A549 (cell line): ENCODE data around the gene C2CD4C. TPM values are rescaled to one million over a fixed set of nuclear protein-coding genes. Genes with fewer than 3 reads are reported as not detected.

Experiments
- ATAC-seq, 2 experiments: fragments of 200-7000 bp in 1 of 2; fragments of >200 bp in 1 of 2; cut with Nextera tagmentation in 1 of 2; cut with Tn5 transposase in 1 of 2; 3 replicates each; pipeline versions ENCODE4 v1.8.0 to v1.9.1; 2018 to 2020; ENCODE audit warnings: mild to moderate bottlenecking in 1 of 2, moderate library complexity in 1 of 2
- CTCF ChIA-PET: fragments of 300-600 bp; sonication (Branson Sonifier 250); formaldehyde crosslinking; extraction: SDS; loops from one replicate; lab custom pipeline; 2021; ENCODE audit warnings: antibody characterized with exemption, inconsistent platforms; lab: Yijun Ruan, JAX
- POLR2A ChIA-PET: fragments of 350-600 bp; formaldehyde crosslinking; extraction: SDS; loops from one replicate; lab custom pipeline; 2021; ENCODE audit warnings: antibody characterized with exemption, inconsistent platforms; lab: Yijun Ruan, JAX
- DNase-seq, 2 experiments: peaks; one replicate each; pipeline versions ENCODE4 v3.0.0 to v3.0.0-alpha.2; 2011 to 2016; ENCODE audit warnings: low read depth in 1 of 2, low spot score in 1 of 2
- FAIRE-seq: peaks from 2 replicates; lab custom pipeline; 2011; peaks lifted over from hg19 to GRCh38; lab: Jason Lieb, UNC
- H3K27ac ChIP-seq, 2 experiments: fragments of >200 bp; sonication (Bioruptor Twin); formaldehyde crosslinking; 3 replicates each; pipeline ENCODE4 v1.5.1; 2016 to 2017
- H3K4me1 ChIP-seq: fragments of >200 bp; sonication (Bioruptor Twin); formaldehyde crosslinking; 3 replicates; pipeline ENCODE4 v1.6.1; 2016
- H3K4me2 ChIP-seq: fragments of >200 bp; sonication (Bioruptor Twin); formaldehyde crosslinking; 3 replicates; pipeline ENCODE4 v1.6.1; 2016
- H3K4me3 ChIP-seq: fragments of >200 bp; sonication (Bioruptor Twin); formaldehyde crosslinking; 3 replicates; pipeline ENCODE4 v1.5.1; 2016
- H3K9me3 ChIP-seq: fragments of >200 bp; sonication (Bioruptor Twin); formaldehyde crosslinking; 3 replicates; pipeline ENCODE4 v1.6.1; 2016
- ATOH8 ChIP-seq: fragments of 250-450 bp; sonication (Bioruptor Pico); IDR thresholded peaks from 2 replicates; pipeline ENCODE4 v1.5.0; 2020; ENCODE audit warnings: low read depth, mild to moderate bottlenecking, moderate library complexity
- CBX8 ChIP-seq: fragments of 200-600 bp; sonication (generic); IDR thresholded peaks from 2 replicates; pipeline ENCODE4 v1.6.1; 2016
- CEBPB ChIP-seq, 2 experiments: fragments of >200 bp in 1 of 2; sonication (Bioruptor Twin) in 1 of 2; formaldehyde crosslinking in 1 of 2; IDR thresholded peaks; 2 replicates each; pipeline ENCODE4 v1.6.1; 2012 to 2016
- CHD2 ChIP-seq: fragments of 150-350 bp; IDR thresholded peaks from 2 replicates; pipeline ENCODE4 v1.6.1; 2014; ENCODE audit warnings: low read length; ENCODE audit not compliant: partially characterized antibody
- CHD4 ChIP-seq: fragments of 200-600 bp; sonication (generic); IDR thresholded peaks from 2 replicates; pipeline ENCODE4 v1.6.1; 2016; ENCODE audit warnings: antibody characterized with exemption, mild to moderate bottlenecking, borderline replicate concordance
- E2F6 ChIP-seq: IDR thresholded peaks from 2 replicates; pipeline ENCODE4 v1.6.1; 2012; ENCODE audit warnings: low read depth, borderline replicate concordance
- EHF ChIP-seq: fragments of 250-450 bp; sonication (Bioruptor Pico); IDR thresholded peaks from 2 replicates; pipeline ENCODE4 v1.5.0; 2020; ENCODE audit warnings: mild to moderate bottlenecking
- EP300 ChIP-seq, 2 experiments: fragments of >200 bp; sonication (Bioruptor Twin); formaldehyde crosslinking; IDR thresholded peaks; 2 replicates in 1 of 2; 3 replicates in 1 of 2; pipeline ENCODE4 v1.6.1; 2016 to 2017
- HDAC2 ChIP-seq: fragments of 200-600 bp; sonication (generic); IDR thresholded peaks from 2 replicates; pipeline ENCODE4 v1.6.1; 2016
- HOXA7 ChIP-seq: fragments of 250-450 bp; sonication (Bioruptor Pico); IDR thresholded peaks from 2 replicates; pipeline ENCODE4 v1.5.0; 2020; ENCODE audit warnings: mild to moderate bottlenecking, moderate library complexity
- HOXB5 ChIP-seq: fragments of 250-450 bp; sonication (Bioruptor Pico); IDR thresholded peaks from 2 replicates; pipeline ENCODE4 v1.5.0; 2020; ENCODE audit warnings: mild to moderate bottlenecking, moderate library complexity
- KDM5A ChIP-seq: fragments of 200-600 bp; sonication (generic); IDR thresholded peaks from 2 replicates; pipeline ENCODE4 v1.6.1; 2016; ENCODE audit warnings: antibody characterized with exemption, mild to moderate bottlenecking
- MAFK ChIP-seq: fragments of 450-650 bp; IDR thresholded peaks from 2 replicates; pipeline ENCODE4 v1.6.1; 2014; ENCODE audit not compliant: partially characterized antibody
- MYC ChIP-seq: IDR thresholded peaks from 2 replicates; pipeline ENCODE4 v1.6.1; 2012; ENCODE audit warnings: mild to moderate bottlenecking, inconsistent platforms, low read length, improper control_type of control experiment, borderline replicate concordance
- NFE2L2 ChIP-seq: fragments of 150-350 bp; conservative IDR thresholded peaks from 2 replicates; pipeline ENCODE4 v1.6.1; 2014; ENCODE audit warnings: low read length
- NPAS2 ChIP-seq: fragments of 250-450 bp; sonication (Bioruptor Pico); IDR thresholded peaks from 2 replicates; pipeline ENCODE4 v1.8.0; 2022; ENCODE audit warnings: mild to moderate bottlenecking, moderate library complexity, borderline replicate concordance
- PHF8 ChIP-seq: fragments of 200-600 bp; sonication (generic); IDR thresholded peaks from 2 replicates; pipeline ENCODE4 v1.6.1; 2016; ENCODE audit warnings: low read depth, mild to moderate bottlenecking, antibody characterized with exemption, moderate library complexity, borderline replicate concordance
- POLR2A ChIP-seq: IDR thresholded peaks from 2 replicates; pipeline ENCODE4 v1.6.1; 2012; ENCODE audit warnings: mild to moderate bottlenecking, low read length
- RARB ChIP-seq: fragments of 250-450 bp; sonication (Bioruptor Pico); IDR thresholded peaks from 2 replicates; pipeline ENCODE4 v1.8.0; 2021; ENCODE audit warnings: mild to moderate bottlenecking, moderate library complexity
- RFX5 ChIP-seq: fragments of 450-650 bp; IDR thresholded peaks from 2 replicates; pipeline ENCODE4 v1.7.1; 2014; ENCODE audit warnings: antibody characterized with exemption, mild to moderate bottlenecking, moderate library complexity
- SREBF2 ChIP-seq: fragments of 450-650 bp; IDR thresholded peaks from 2 replicates; pipeline ENCODE4 v1.6.1; 2014; ENCODE audit warnings: mild to moderate bottlenecking, moderate library complexity
- TP53 ChIP-seq: fragments of 250-450 bp; sonication (Bioruptor Pico); IDR thresholded peaks from 2 replicates; pipeline ENCODE4 v1.5.0; 2021; ENCODE audit warnings: mild to moderate bottlenecking, moderate library complexity
- USF2 ChIP-seq: fragments of 450-650 bp; IDR thresholded peaks from 2 replicates; pipeline ENCODE4 v1.6.1; 2014; ENCODE audit warnings: antibody characterized with exemption
- ZFP36 ChIP-seq: fragments of 450-650 bp; IDR thresholded peaks from 2 replicates; pipeline ENCODE4 v1.6.1; 2014; ENCODE audit warnings: borderline replicate concordance; ENCODE audit not compliant: partially characterized antibody
- WGBS: methylation state at CpG from one replicate; pipeline ENCODE4 v1.1.6; 2017; ENCODE audit errors: missing lambda C conversion rate; 5-methylcytosine and 5-hydroxymethylcytosine counted together
- polyA plus RNA-seq, 4 experiments: library from polyadenylated mRNA; depleted of rRNA in 3 of 4; stranded (reverse); fragments of >200 nt; fragmentation: RNase III in 1 of 4; extraction: RNeasy Plus Mini Kit Qiagen cat#74134 plus additional on column Dnase treatment in 1 of 4; gene quantifications; 2 replicates in 3 of 4; 3 replicates in 1 of 4; pipeline ENCODE4 v1.2.3, GENCODE V29; 2011 to 2017
- TF ChIP-seq, protein P1 (sequence below): fragments of 150-350 bp; IDR thresholded peaks from 2 replicates; pipeline ENCODE4 v1.6.1; 2014; ENCODE audit warnings: low read depth, mild to moderate bottlenecking, low read length
- TF ChIP-seq, protein P2 (sequence below): fragments of >200 bp; sonication (Bioruptor Twin); formaldehyde crosslinking; IDR thresholded peaks from 2 replicates; pipeline ENCODE4 v1.6.1; 2016

C2CD4C gene
- polyA plus RNA-seq, 2 of the 4 experiments (the other 2 are of a cell fraction) = 0.21 to 0.71 TPM

DNA sequence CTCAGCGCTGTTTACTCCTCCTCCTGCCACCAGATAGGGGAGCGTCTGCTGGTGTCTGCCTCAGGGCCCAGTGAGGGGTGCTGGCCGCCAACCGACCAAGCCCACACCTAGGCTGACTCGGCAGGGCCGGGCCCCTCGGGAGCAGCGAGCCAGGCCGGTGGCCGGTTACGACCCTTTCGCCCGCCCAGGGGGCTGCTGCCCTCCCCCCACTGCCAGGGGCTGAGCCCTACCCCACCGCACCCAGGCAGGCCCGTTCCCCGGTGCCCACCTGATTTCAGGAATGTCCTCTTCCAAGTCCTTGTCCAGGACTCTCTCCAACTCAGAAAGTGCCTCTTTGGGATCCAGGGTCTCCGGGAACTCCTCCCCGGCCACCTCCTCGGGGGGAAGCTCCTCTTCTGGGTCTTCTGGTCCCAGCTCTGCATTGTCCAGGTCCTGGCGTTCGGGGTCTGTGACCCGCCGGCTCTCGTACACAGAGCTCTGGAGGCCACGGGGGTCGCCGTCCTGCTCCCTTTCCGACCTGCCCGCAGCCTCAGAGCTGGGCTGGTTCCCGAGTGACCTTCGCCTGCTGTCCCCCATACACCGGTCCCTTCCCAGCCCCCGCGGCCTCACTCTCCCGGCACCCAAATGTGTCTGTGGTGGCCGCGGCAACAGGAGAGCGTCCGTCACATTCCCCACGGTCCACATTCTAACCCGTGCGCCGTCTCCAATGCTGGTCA, 33.4 kb downstream of the C2CD4C start:
- H3K4me1 ChIP-seq = 0 out of 3 replicates have a peak, but pooled peaks cover 3% of the 10 kb centered on the region
- no peaks in the 10 kb centered on the region for H3K9me3 ChIP-seq
- DNase-seq = no peak
- CTCF ChIA-PET = no interaction called here
- H3K4me3 ChIP-seq = no peak overlapping the region
- H3K27ac ChIP-seq = no peak overlapping the region
- 90% methylated on average over 31 of the region's 43 CpGs for WGBS
- ATAC-seq = no peak
- no peak overlapping the region for H3K4me2 ChIP-seq
- TF ChIP-seq SREBF2 (no peak), E2F6 (no peak), KDM5A (no peak), NFE2L2 (no peak), ZFP36 (no peak), NPAS2 (CRISPR knock-in tag) (no peak), CHD2 (no peak), USF2 (no peak), POLR2A (no peak), ATOH8 (CRISPR knock-in tag) (no peak), RARB (CRISPR knock-in tag) (no peak), PHF8 (no peak), CHD4 (no peak), EP300 (IDR thresholded peaks at IDR 0.05) (no peak), TP53 (CRISPR knock-in tag) (no peak), MAFK (no peak), EHF (CRISPR knock-in tag) (no peak)
- TF ChIP-seq, protein P1, sequence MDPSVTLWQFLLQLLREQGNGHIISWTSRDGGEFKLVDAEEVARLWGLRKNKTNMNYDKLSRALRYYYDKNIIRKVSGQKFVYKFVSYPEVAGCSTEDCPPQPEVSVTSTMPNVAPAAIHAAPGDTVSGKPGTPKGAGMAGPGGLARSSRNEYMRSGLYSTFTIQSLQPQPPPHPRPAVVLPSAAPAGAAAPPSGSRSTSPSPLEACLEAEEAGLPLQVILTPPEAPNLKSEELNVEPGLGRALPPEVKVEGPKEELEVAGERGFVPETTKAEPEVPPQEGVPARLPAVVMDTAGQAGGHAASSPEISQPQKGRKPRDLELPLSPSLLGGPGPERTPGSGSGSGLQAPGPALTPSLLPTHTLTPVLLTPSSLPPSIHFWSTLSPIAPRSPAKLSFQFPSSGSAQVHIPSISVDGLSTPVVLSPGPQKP = no peak
- TF ChIP-seq, protein P2, sequence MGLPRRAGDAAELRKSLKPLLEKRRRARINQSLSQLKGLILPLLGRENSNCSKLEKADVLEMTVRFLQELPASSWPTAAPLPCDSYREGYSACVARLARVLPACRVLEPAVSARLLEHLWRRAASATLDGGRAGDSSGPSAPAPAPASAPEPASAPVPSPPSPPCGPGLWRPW = no peak
- POLR2A ChIA-PET = no interaction called here
- FAIRE-seq = no peak

DNA sequence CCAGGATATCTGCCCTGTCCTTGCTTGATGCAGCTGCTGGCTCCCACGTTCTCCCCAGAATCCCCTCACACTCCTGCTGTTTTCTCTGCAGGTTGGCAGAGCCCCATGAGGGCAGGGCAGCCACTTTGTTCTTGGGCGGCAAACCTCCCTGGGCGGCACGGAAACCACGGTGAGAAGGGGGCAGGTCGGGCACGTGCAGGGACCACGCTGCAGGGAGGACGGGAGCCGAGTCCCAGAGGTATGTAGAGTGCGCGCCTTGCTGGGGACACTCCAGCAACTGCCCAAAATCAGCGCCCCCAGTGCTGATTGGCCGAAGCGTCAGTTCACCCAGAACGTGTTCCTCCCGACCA, 34.1 kb downstream of the C2CD4C start:
- Histone ChIP-seq H3K4me3 (no peak overlapping the region), H3K4me1 (0 out of 3 replicates have a peak, but pooled peaks cover 3% of the 10 kb centered on the region), H3K4me2 (no peak overlapping the region), H3K27ac (no peak overlapping the region), H3K9me3 (no peaks in the 10 kb centered on the region)
- ChIA-PET CTCF (interaction anchor here (1.6 kb wide), 1 partner anchor 9 kb away, joined by 6 read pairs; no protein-coding TSS in a partner anchor), POLR2A (no interaction called here)
- WGBS = 79% methylated on average over 15 of the region's 17 CpGs
- ATAC-seq (no peak), FAIRE-seq (no peak), DNase-seq (no peak)
- TF ChIP-seq KDM5A (no peak), E2F6 (no peak), HOXB5 (no peak), CEBPB (IDR thresholded peaks at IDR 0.05) (no peak), EP300 (IDR thresholded peaks at IDR 0.05) (no peak), USF2 (no peak), RFX5 (no peak), HDAC2 (no peak), HOXA7 (CRISPR knock-in tag) (no peak), CBX8 (no peak), MYC (no peak)
- TF ChIP-seq, protein P2 = no peak
- TF ChIP-seq, protein P1 = no peak
